ENCODE measurements around the gene PCDH8.

The PCDH8 gene

DNA sequence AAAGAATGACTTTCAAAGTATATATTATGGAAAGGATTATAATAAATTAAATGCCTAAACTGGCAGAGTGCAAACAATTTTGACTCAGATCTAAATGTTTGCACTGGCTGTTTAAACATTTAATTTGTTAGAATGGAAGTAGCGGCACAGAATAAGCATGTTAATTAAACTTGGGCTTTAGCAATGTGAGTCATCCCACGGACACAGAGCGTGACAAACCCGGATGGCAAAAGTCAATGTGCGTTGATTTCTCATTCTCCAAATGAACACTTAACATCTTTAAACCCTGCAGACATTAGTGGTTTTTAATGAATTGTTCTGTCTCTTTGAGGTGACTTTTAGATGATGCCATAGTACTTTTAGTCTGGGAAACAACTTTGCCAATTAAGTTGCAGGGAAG is 38.4 kb downstream of the PCDH8 start:
- DNase-seq = no peak

DNA sequence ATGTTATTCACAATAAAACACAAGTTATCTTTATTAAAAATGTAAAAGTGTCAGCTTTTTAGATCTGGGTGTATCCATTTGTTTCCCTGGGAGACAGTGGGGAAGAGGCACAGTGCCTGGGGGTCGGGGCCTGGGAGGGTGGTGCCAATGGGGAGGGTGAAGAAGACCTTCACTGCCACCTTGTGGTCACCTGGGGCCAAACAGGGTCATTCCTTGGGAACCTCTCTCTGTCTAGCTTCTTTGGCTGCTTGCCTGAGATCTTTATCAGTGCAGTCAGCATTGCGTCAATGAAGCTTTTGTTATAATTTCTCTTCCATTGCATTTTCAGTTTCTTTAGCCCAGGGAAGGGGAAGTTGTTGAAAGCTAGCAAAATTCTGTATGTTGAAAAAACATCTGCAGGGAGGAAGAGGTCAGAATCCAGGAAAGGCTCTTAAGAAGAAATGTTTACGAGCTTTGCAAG is 39.1 kb downstream of the PCDH8 start:
- DNase-seq = peak; percentile 67

DNA sequence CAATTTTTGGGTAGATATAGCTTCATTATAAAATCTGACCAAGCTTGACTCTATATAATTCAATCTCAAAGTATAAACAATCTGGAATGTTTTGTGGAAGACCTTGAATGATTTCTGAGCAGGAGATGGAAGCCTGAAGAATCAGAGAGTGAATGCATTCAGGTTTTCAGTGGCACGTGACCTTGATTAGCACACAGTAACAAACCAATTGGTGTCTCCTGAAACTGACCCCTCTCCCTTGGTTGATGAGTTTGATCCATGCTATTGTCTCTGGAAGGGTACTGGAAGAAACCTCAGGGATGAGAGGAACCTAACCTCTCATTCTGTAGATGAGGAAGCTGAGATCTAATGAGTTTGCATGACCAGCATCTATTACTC is 39.6 kb downstream of the PCDH8 start:
- DNase-seq = no peak

DNA sequence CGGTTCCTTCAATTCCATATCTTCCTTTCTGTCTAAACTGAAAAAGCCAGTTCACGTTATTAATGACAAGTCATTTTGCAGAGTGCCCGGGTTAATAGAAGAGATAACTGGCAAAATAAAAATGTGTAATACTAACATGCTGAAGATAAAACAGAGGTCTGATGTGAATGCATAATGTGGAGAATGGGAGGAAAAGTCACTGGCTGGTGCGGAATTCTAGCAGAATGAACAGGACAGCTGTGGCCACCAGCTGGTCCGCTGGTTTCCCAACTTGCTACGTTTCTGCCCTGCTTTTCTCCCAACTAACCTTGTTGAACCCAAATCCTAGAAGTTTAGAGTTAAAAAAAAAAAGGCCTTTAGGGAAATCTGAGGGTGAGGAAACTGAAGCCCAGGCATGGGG is 42.4 kb downstream of the PCDH8 start:
- no peak for DNase-seq

DNA sequence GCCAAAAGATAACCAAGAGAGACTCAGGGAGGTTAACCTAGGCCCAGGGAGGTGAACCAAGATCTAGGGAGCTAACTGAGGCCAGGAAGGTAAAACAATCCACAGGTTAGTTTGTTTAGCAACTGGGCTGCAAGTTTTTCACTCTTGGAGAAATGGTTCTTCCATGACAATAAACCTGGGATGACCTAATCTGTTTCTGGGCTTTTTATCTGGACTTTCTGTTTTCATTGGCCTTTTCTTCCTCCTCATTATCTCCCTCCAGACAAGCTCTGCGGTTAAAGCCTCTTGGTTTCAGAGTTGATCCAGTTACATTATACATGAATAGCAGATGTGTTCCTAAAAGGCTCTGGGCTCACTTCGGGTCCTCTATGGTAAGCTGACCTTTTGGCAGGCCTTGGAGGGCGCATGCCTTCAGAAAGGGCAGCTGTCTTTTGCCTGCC is 44.2 kb downstream of the PCDH8 start:
- DNase-seq = no peak

DNA sequence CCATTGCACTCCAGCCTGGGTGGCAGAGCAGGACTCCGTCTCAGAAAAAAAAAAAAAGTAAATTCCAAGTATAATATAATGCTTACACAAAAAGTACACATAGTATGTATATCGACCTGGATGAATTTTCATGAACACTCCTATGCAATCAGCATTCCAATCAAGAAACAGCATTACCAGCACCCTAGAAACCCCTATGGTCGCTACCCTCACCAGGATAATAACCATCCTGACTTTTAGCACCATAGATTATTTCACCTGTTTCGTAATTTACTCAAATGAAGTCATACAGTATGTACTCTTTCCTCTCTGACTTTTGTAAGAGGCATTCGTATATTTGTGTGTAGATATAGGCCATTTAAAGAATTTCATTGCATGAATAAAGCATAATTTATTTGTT is 47.6 kb downstream of the PCDH8 start:
- no peak for DNase-seq

DNA sequence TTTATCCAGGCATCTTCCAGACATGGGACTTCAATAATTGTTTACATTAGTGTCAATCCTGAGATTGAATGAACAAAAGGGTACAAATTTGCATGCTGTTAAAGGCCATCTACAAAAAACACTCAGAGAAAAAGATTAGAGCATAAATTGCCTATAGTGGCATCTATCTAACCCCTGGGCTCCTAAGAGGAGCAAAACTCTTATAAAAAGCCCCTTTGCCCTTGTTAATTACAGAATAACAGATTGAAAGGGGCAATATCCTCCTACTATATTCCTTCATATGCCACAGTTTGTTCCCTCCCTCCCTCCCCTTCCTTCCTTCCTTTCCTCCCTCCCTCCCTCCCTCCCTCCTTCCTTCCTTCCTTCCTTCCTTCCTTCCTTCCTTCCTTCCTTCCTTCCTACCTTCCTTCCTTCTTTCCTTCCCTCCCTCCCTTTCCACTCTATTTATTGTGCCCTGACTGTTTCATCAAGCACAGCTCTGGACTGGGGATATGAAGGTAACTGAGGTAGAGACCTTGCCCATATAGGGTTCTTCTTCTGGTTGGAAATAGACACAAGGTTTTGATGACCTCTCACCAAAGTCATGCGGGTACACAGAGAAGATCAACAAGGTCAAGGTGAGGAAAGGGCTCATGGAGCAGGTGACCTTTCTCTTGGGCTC is 49.5 kb downstream of the PCDH8 start:
- DNase-seq = no peak

DNA sequence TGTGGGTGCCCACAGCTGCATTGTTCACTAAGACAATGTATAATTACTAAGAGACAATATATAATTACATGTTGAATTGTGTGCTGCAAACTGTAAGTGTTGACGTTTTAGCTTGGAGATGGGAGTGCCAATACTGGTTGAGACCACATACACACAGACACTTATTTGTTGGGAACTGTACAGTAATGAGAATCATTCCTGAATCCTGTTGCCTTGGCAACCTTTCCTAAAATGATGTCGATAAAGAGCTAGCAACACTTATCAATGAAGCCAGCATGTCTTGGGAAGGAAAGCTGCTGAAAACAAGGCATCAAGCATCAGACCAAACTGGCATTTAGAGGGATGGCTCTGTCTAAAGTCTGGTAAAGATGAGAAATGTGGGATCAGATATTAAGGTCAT is 51.3 kb downstream of the PCDH8 start:
- no peak for DNase-seq

DNA sequence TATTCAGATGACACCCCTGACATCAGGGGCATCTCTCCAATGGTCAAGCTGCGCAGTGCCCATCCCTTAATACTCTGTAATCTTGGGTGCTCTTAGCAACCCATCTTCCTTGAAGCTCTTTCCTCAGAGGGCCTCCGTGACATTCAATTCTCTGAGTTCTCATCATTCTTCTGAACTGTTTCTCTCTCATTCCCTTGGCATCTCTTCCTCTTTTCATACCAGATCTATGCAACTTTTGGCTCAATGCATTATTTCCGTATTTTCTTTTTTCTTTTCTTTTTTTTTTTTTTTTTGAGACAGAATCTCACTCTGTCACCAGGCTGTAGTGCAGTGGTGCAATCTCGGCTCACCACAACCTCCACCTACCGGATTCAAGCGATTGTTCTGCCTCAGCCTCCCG is 53.9 kb downstream of the PCDH8 start:
- no peak for DNase-seq

DNA sequence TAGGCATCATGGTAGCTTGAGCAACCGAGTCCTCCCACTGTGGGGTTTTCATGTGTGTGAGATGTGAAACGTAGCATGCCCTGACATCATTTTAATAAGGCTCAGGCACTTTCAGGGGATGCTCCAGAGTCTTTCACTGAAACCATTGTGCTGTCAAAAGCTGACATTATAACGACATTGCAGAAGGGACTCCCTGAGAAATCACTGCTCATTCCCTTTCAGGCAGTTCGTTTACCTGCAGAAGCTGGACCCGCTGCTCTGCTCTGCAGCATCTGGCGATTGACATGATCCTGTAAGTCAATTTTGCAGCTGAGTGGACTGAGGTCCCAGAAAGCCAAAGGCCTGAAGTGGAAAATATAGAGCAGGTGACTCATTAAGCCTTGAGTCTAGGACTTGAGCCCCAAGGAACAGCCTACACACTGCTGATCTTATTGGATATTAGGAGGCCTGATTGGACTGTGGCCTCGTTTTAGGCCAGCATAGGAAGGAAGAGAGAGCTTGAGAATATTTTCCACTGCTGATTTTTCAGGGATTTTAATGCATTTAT is 54.9 kb downstream of the PCDH8 start:
- DNase-seq = no peak
